Endothelial cell (in vitro differentiated cells): ENCODE data around the gene MEOX1. TPM values are rescaled to one million over a fixed set of nuclear protein-coding genes. Genes with fewer than 3 reads are reported as not detected.

Experiments used
- DNase-seq: peaks from one replicate; pipeline ENCODE4 v3.0.0; 2021; ENCODE audit warnings: low spot score
- H3K27ac Mint-ChIP-seq: one replicate; pipeline ENCODE4 v1.8.0; 2021; ENCODE audit warnings: mixed read lengths, inconsistent platforms; ENCODE audit not compliant: unreplicated experiment
- H3K27me3 Mint-ChIP-seq: one replicate; pipeline ENCODE4 v1.8.0; 2021; ENCODE audit warnings: mild to moderate bottlenecking, moderate library complexity, mixed read lengths, inconsistent platforms; ENCODE audit not compliant: unreplicated experiment
- H3K36me3 Mint-ChIP-seq: one replicate; pipeline ENCODE4 v1.8.0; 2021; ENCODE audit warnings: mild to moderate bottlenecking, low read depth, mixed read lengths, inconsistent platforms; ENCODE audit not compliant: unreplicated experiment
- H3K4me1 Mint-ChIP-seq: one replicate; pipeline ENCODE4 v1.8.0; 2021; ENCODE audit warnings: mild to moderate bottlenecking, mixed read lengths, inconsistent platforms; ENCODE audit not compliant: unreplicated experiment
- H3K4me3 Mint-ChIP-seq: one replicate; pipeline ENCODE4 v1.8.0; 2021; ENCODE audit warnings: mild to moderate bottlenecking, mixed read lengths, inconsistent platforms; ENCODE audit not compliant: unreplicated experiment
- H3K9me3 Mint-ChIP-seq: one replicate; pipeline ENCODE4 v1.8.0; 2021; ENCODE audit warnings: mixed read lengths, inconsistent platforms; ENCODE audit not compliant: unreplicated experiment
- total RNA-seq: library from RNA; stranded (reverse); fragmentation: NEBNext Ultra II Directional; extraction: Animal tissue kit (Norgen Biotek cat#: 25700); gene quantifications from one replicate; pipeline ENCODE4 v1.2.1, GENCODE V29; 2021; ENCODE audit not compliant: unreplicated experiment
- TF ChIP-seq, protein P1 (sequence below): fragments of 200-600 bp; sonication (generic); IDR thresholded peaks from one replicate; pipeline ENCODE4 v1.5.0; 2021; ENCODE audit warnings: antibody characterized with exemption; ENCODE audit not compliant: unreplicated experiment

MEOX1 gene
- total RNA-seq, 1 donor from 2014 or later = 0.10 TPM

DNA sequence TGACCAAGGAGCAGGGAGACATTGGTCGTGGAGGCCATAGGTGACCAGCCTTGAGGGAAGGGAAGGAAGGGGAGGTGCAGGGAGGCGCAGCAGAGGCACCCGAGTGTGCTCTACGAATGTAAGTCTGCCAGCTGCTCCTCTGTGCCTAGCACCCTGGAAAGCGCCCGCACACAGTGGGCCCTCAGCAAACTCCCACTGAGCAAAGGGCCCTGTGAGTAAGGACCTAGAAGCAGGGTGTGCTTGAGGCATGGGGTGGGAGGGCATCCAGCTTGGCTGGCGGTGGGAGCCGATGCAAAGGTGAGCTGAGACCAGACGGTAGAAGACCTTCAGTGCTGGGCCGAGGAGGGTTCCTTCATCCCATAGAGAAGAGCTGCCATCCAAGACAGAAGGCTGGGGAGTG lies 36.2 kb upstream of the MEOX1 start:
- Mint-ChIP-seq H3K27ac (peak overlapping the region; percentile 48), H3K4me3 (no peak overlapping the region), H3K36me3 (peaks cover 9% of the 10 kb centered on the region), H3K4me1 (peaks cover 47% of the 10 kb centered on the region), H3K9me3 (no peaks in the 10 kb centered on the region), H3K27me3 (peaks cover 2% of the 10 kb centered on the region)
- no peak for DNase-seq
- TF ChIP-seq, protein P1, sequence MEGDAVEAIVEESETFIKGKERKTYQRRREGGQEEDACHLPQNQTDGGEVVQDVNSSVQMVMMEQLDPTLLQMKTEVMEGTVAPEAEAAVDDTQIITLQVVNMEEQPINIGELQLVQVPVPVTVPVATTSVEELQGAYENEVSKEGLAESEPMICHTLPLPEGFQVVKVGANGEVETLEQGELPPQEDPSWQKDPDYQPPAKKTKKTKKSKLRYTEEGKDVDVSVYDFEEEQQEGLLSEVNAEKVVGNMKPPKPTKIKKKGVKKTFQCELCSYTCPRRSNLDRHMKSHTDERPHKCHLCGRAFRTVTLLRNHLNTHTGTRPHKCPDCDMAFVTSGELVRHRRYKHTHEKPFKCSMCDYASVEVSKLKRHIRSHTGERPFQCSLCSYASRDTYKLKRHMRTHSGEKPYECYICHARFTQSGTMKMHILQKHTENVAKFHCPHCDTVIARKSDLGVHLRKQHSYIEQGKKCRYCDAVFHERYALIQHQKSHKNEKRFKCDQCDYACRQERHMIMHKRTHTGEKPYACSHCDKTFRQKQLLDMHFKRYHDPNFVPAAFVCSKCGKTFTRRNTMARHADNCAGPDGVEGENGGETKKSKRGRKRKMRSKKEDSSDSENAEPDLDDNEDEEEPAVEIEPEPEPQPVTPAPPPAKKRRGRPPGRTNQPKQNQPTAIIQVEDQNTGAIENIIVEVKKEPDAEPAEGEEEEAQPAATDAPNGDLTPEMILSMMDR = no peak

DNA sequence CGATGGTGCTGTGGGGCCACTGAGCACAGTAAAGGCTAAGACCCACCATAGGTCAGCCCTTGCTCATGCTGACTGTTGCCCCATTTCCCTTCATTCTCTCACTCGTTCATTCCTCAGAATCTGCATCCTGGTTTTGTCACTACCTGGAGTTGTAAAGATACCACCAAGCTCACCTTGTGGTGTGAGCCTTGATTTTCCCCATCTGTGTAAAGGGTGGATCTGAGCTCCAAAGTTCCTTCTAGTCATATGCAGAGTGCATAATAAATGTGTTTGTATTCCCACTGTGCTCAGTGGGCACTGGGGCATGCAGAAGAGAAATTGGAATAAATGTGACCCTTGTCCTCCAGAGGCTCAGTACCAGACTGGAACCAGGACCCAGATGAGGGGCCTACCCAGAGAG lies 35.2 kb upstream of the MEOX1 start:
- Mint-ChIP-seq H3K27ac (no peak overlapping the region), H3K27me3 (peaks cover 2% of the 10 kb centered on the region), H3K4me1 (peaks cover 47% of the 10 kb centered on the region), H3K4me3 (no peak overlapping the region), H3K9me3 (no peaks in the 10 kb centered on the region), H3K36me3 (peaks cover 9% of the 10 kb centered on the region)
- no peak for DNase-seq
- TF ChIP-seq, protein P1 = no peak

DNA sequence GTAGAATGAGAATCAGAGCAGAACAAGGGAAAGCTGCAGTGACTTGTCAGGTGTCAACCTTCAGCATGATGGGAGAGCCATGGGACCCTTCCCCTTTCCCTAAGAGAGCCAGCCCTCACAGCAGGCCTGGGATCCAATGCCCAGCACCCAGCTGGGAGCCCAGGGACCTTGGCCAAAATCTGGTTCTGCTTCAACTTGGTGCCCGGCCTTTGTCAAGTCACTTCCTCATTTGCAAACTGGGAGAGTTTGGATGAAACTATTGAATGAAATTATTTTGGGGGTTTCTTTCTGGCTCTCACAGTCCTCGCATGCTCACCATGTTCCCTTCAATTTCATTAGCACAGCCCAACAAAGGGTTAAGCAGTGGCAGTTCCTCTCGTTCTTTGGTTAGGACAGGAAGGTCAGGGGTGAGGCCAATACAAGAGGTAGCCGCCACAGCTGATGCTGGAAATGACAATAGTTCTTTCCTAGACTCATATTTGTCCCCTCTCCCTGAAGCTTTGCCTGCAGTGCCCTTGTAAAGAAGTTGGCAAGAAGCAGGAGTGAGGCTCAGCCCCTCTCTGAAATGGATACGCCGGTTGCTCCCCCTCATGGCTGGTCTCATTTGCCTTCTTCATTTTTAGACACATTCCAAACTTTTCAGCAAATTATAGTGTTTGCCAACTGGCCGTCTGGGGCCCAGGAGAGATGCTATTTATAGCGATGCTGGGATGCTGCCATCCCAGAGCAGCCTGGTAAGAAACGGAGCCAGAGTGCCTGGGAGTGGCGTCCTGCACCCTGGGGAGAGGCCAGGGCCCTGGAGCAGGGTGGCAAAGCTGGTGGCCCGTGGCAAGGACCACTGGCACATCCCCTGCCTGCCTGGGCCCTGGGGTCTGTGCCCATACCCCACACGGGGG lies 34.5 kb upstream of the MEOX1 start:
- TF ChIP-seq, protein P1 = no peak
- Mint-ChIP-seq H3K4me1 (peaks cover 53% of the 10 kb centered on the region), H3K9me3 (no peaks in the 10 kb centered on the region), H3K27me3 (peaks cover 2% of the 10 kb centered on the region), H3K36me3 (peaks cover 9% of the 10 kb centered on the region), H3K27ac (peak overlapping the region; percentile 88), H3K4me3 (no peak overlapping the region)
- DNase-seq = no peak

DNA sequence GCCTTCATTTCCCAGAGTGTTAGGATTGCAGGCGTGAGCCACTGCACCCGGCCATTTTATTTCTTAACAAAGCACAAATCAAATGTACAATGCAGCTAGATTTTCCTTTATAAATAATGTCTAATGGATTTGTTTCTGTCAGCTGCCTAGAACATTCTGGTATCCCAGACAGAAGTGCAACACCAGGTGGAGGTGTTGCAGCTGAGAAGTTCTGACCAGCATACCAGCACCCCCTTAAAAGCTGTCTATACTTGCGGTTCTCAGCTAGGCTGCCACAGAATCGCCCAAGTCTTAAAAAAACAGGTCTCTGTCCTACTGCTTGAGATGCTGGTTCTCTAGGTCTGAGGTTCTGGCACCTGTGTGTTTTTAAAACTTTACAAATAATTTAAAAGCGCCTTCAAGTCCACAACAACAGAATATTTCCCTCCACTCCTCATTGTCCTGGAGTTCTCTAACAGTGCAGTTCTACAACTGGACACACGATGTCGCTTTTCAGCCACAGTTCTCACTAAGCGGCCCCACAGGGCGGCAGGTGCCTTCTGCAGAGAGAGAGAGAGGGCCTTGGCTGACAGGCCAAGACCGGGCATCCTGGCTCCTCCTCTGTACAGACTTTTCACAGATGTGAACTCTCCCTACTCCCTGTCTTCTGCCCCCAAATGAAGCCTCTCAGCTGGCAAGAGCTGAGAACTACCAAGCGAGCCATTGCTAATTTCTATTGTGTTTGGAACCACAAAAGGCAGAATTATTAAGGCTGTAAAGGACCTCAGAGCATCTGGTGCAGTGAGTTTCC lies 32.6 kb upstream of the MEOX1 start:
- peaks cover 51% of the 10 kb centered on the region for H3K4me1 Mint-ChIP-seq
- TF ChIP-seq, protein P1 = peak; percentile 94
- no peaks in the 10 kb centered on the region for H3K9me3 Mint-ChIP-seq
- peaks cover 4% of the 10 kb centered on the region for H3K36me3 Mint-ChIP-seq
- DNase-seq = peak; percentile 83
- peaks cover 2% of the 10 kb centered on the region for H3K27me3 Mint-ChIP-seq
- H3K27ac Mint-ChIP-seq = peak overlapping the region; percentile 72
- H3K4me3 Mint-ChIP-seq = peak overlapping the region; percentile 31
